OCI-LY1 (cell line): ENCODE results near the gene DCUN1D2.

Source experiments
- EZH2 ChIP-seq: fragments of 200-600 bp; sonication (generic), shearing (Covaris generic); IDR thresholded peaks from 2 replicates; pipeline ENCODE4 v1.8.0; 2017; ENCODE audit warnings: borderline replicate concordance, mixed run types, mild to moderate bottlenecking, antibody characterized with exemption, low read length, moderate library complexity, mixed read lengths
- TF ChIP-seq, protein P1 (sequence below): fragments of 200-600 bp; sonication (generic), shearing (Covaris generic); IDR thresholded peaks from 2 replicates; pipeline ENCODE4 v1.5.1; 2017; ENCODE audit warnings: mild to moderate bottlenecking, antibody characterized with exemption, low read length, moderate library complexity, mixed read lengths

DNA sequence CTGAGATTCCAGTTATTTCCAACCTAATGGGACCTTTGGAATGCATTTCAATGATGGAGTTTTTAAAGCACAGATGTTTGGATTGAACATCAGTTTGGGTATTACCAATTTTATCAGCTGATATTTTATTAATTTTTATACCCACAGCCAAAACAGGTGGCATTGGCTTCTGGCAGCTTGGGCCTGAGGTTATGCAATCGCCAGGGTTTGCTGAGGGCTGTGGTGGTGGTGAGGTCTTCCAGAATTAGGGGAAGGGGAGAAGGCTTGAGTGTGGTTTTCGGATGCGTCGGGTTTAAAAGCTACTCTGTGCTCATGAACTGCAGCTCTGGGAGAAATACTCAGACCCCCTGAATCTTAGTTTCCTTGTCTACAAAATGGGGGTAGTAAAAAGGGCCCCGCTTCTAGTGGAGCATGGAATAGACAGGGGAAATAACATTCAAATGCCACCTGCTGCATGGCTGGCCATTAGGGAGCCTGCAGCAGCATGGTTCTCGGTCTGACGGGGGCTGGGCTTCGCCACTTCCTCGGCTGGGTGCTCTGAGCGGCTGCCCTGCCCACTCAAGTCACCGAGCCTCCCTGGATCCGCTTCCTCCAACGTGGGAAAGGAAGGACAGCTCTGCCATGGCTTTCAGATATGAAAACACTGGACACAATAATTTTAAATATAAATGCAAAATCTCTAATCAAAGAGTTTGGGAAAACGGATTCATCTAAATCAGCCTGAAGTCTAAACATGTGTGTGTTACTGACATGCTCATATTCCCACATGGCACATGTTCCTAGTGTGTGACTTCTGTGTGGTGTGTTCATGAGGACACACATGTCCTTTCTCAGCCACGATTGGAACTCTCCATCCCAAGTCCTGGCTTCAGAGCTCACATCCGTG lies 72.4 kb downstream of the DCUN1D2 start:
- TF ChIP-seq, protein P1, sequence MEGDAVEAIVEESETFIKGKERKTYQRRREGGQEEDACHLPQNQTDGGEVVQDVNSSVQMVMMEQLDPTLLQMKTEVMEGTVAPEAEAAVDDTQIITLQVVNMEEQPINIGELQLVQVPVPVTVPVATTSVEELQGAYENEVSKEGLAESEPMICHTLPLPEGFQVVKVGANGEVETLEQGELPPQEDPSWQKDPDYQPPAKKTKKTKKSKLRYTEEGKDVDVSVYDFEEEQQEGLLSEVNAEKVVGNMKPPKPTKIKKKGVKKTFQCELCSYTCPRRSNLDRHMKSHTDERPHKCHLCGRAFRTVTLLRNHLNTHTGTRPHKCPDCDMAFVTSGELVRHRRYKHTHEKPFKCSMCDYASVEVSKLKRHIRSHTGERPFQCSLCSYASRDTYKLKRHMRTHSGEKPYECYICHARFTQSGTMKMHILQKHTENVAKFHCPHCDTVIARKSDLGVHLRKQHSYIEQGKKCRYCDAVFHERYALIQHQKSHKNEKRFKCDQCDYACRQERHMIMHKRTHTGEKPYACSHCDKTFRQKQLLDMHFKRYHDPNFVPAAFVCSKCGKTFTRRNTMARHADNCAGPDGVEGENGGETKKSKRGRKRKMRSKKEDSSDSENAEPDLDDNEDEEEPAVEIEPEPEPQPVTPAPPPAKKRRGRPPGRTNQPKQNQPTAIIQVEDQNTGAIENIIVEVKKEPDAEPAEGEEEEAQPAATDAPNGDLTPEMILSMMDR, result no peak
- no peak for TF ChIP-seq EZH2
